H1 (cell line): Measurements from ENCODE around the gene MBLAC1. TPM values are rescaled to one million over a fixed set of nuclear protein-coding genes. Genes with fewer than 3 reads are reported as not detected.
A peak's percentile ranks its signal among the peaks of the same experiment; 100 is the strongest.

ENCODE experiments used
- CTCF ChIA-PET: fragments of 300-600 bp; sonication (Branson Sonifier 250); formaldehyde crosslinking; loops from one replicate; lab custom pipeline; 2021; ENCODE audit not compliant: partially characterized antibody; lab: Charles Lee
- POLR2A ChIA-PET: fragments of 300-600 bp; sonication (Branson Sonifier 250); formaldehyde crosslinking; loops from one replicate; lab custom pipeline; 2021; ENCODE audit warnings: inconsistent platforms; ENCODE audit not compliant: partially characterized antibody; lab: Charles Lee
- DNase-seq, 2 experiments: peaks; one replicate each; pipeline versions ENCODE4 v3.0.0 to v3.0.0-alpha.2; 2010 to 2022; ENCODE audit warnings: low spot score in 2 of 2, low read depth in 1 of 2, mixed read lengths in 1 of 2
- FAIRE-seq: peaks from 2 replicates; lab custom pipeline; 2011; peaks lifted over from hg19 to GRCh38; lab: Jason Lieb, UNC
- H2AFZ ChIP-seq: 2 replicates; pipeline ENCODE4 v1.8.1; 2012; ENCODE audit warnings: low read length, inconsistent platforms
- H2AK5ac ChIP-seq: 2 replicates; pipeline ENCODE4 v1.6.1; 2013; ENCODE audit warnings: low read depth, low read length
- H2BK120ac ChIP-seq: replicated peaks from 2 replicates; pipeline ENCODE3; 2013; ENCODE audit warnings: low read depth, low read length, inconsistent platforms
- H2BK12ac ChIP-seq: 2 replicates; pipeline ENCODE4 v1.6.1; 2013; ENCODE audit warnings: low read depth, low read length
- H2BK15ac ChIP-seq: 2 replicates; pipeline ENCODE4 v1.6.1; 2013; ENCODE audit warnings: low read length
- H2BK20ac ChIP-seq: 2 replicates; pipeline ENCODE4 v1.6.1; 2013; ENCODE audit warnings: low read length
- H2BK5ac ChIP-seq: 2 replicates; pipeline ENCODE4 v1.6.1; 2013; ENCODE audit warnings: low read depth, low read length
- H3K14ac ChIP-seq: 2 replicates; pipeline ENCODE4 v1.6.1; 2013; ENCODE audit warnings: inconsistent platforms; ENCODE audit not compliant: insufficient read length
- H3K18ac ChIP-seq: 2 replicates; pipeline ENCODE4 v1.6.1; 2013; ENCODE audit warnings: low read length; ENCODE audit errors: extremely low read depth
- H3K23ac ChIP-seq: 2 replicates; pipeline ENCODE4 v1.6.1; 2013; ENCODE audit warnings: inconsistent platforms; ENCODE audit not compliant: insufficient read length
- H3K23me2 ChIP-seq: 2 replicates; pipeline ENCODE4 v1.6.1; 2013; ENCODE audit warnings: low read depth, low read length
- H3K27ac ChIP-seq: 2 replicates; pipeline ENCODE4 v1.6.1; 2011; ENCODE audit warnings: low read depth, low read length, inconsistent platforms
- H3K27me3 ChIP-seq, 4 experiments: replicated peaks in 1 of 4; 1 replicate in 1 of 4; 2 replicates in 3 of 4; pipeline versions ENCODE4 v1.6.1 to v1.8.1; 2011 to 2013; ENCODE audit warnings: low read length in 3 of 4, mild to moderate bottlenecking in 3 of 4, inconsistent platforms in 2 of 4, mixed read lengths in 2 of 4, moderate library complexity in 1 of 4; ENCODE audit not compliant: control insufficient read depth in 3 of 4, insufficient read depth in 3 of 4; ENCODE audit errors: extremely low read depth in 1 of 4
- H3K36me3 ChIP-seq, 4 experiments: 2 replicates each; pipeline versions ENCODE4 v1.6.1 to v1.8.1; 2011 to 2013; ENCODE audit warnings: mild to moderate bottlenecking in 4 of 4, low read length in 3 of 4, moderate library complexity in 2 of 4, control low read depth in 1 of 4, inconsistent platforms in 1 of 4; ENCODE audit not compliant: insufficient read depth in 4 of 4, control insufficient read depth in 2 of 4
- H3K4ac ChIP-seq: replicated peaks from 2 replicates; pipeline ENCODE3; 2013; ENCODE audit warnings: low read length, low read depth, mixed read lengths, inconsistent platforms; ENCODE audit not compliant: insufficient read length
- H3K4me1 ChIP-seq, 4 experiments: replicated peaks in 1 of 4; 1 replicate in 1 of 4; 2 replicates in 3 of 4; pipeline versions ENCODE4 v1.6.1 to v1.8.1; 2011 to 2013; ENCODE audit warnings: low read length in 3 of 4, inconsistent platforms in 2 of 4, mixed read lengths in 1 of 4; ENCODE audit not compliant: insufficient read depth in 4 of 4, control insufficient read depth in 3 of 4
- H3K4me2 ChIP-seq, 2 experiments: 2 replicates each; pipeline versions ENCODE4 v1.6.1 to v1.8.1; 2011 to 2013; ENCODE audit warnings: low read depth in 2 of 2, low read length in 2 of 2, control low read depth in 1 of 2, inconsistent platforms in 1 of 2, mild to moderate bottlenecking in 1 of 2; ENCODE audit not compliant: insufficient read depth in 1 of 2
- H3K4me3 ChIP-seq, 4 experiments: fragments of 200-600, 300-600 bp in 1 of 4; sonication (generic), shearing (Covaris generic), sonication (Bioruptor Twin) in 1 of 4; 2 replicates each; pipeline versions ENCODE4 v1.5.1 to v1.8.1; 2011 to 2016; ENCODE audit warnings: low read length in 4 of 4, low read depth in 3 of 4, control low read depth in 2 of 4, inconsistent platforms in 2 of 4, mild to moderate bottlenecking in 2 of 4, mixed read lengths in 1 of 4, moderate library complexity in 1 of 4; ENCODE audit not compliant: insufficient read depth in 2 of 4; ENCODE audit errors: extremely low read depth in 1 of 4
- H3K56ac ChIP-seq: replicated peaks from 2 replicates; pipeline ENCODE3; 2013; ENCODE audit warnings: low read depth, mild to moderate bottlenecking, mixed read lengths, low read length, inconsistent platforms; ENCODE audit not compliant: insufficient read length
- H3K79me1 ChIP-seq: 2 replicates; pipeline ENCODE4 v1.6.1; 2013; ENCODE audit warnings: low read depth, low read length, control low read depth
- H3K79me2 ChIP-seq, 2 experiments: 2 replicates each; pipeline versions ENCODE4 v1.6.1 to v1.8.1; 2012 to 2013; ENCODE audit warnings: low read length in 2 of 2, mild to moderate bottlenecking in 2 of 2, inconsistent platforms in 1 of 2; ENCODE audit not compliant: insufficient read depth in 2 of 2, control insufficient read depth in 1 of 2
- H3K9ac ChIP-seq, 4 experiments: replicated peaks in 1 of 4; 1 replicate in 1 of 4; 2 replicates in 3 of 4; pipeline versions ENCODE4 v1.6.1 to v1.8.1; 2011 to 2013; ENCODE audit warnings: low read depth in 3 of 4, low read length in 3 of 4, control low read depth in 2 of 4, mild to moderate bottlenecking in 2 of 4, moderate library complexity in 2 of 4, inconsistent platforms in 1 of 4; ENCODE audit errors: extremely low read depth in 1 of 4
- H3K9me3 ChIP-seq, 2 experiments: 2 replicates each; pipeline versions ENCODE4 v1.6.1 to v1.8.1; 2012 to 2013; ENCODE audit warnings: mild to moderate bottlenecking in 2 of 2, moderate library complexity in 2 of 2, control low read depth in 1 of 2, inconsistent platforms in 1 of 2, low read depth in 1 of 2, low read length in 1 of 2, mixed read lengths in 1 of 2; ENCODE audit not compliant: insufficient read depth in 2 of 2
- H4K20me1 ChIP-seq, 2 experiments: replicated peaks in 1 of 2; 2 replicates each; pipeline versions ENCODE3 to v1.8.1; 2011 to 2013; ENCODE audit warnings: inconsistent platforms in 2 of 2, low read length in 2 of 2, mild to moderate bottlenecking in 1 of 2; ENCODE audit not compliant: insufficient read depth in 2 of 2, control insufficient read depth in 1 of 2
- H4K5ac ChIP-seq: 2 replicates; pipeline ENCODE4 v1.6.1; 2013; ENCODE audit warnings: low read length, low read depth, mixed read lengths, inconsistent platforms; ENCODE audit not compliant: insufficient read length
- H4K8ac ChIP-seq: 2 replicates; pipeline ENCODE4 v1.8.0; 2013; ENCODE audit warnings: mild to moderate bottlenecking, moderate library complexity, low read length, inconsistent platforms; ENCODE audit not compliant: insufficient read depth; ENCODE audit errors: extremely low read depth
- H4K91ac ChIP-seq: replicated peaks from 2 replicates; pipeline ENCODE3; 2013; ENCODE audit warnings: low read length, mixed read lengths, inconsistent platforms; ENCODE audit not compliant: insufficient read length
- CEBPB ChIP-seq: IDR thresholded peaks from 2 replicates; pipeline ENCODE4 v1.6.1; 2012; ENCODE audit warnings: low read depth, low read length
- CTBP2 ChIP-seq: IDR thresholded peaks from 2 replicates; pipeline ENCODE4 v1.7.0; 2011; ENCODE audit warnings: borderline replicate concordance, mild to moderate bottlenecking, moderate library complexity, mixed read lengths, low read length; ENCODE audit not compliant: insufficient read depth, insufficient read length
- CTCF ChIP-seq, 3 experiments: IDR thresholded peaks; 1 replicate in 2 of 3; 2 replicates in 1 of 3; pipeline versions ENCODE4 v1.5.1 to v1.6.1; 2011; ENCODE audit warnings: low read length in 3 of 3, mild to moderate bottlenecking in 3 of 3, inconsistent platforms in 2 of 3, low read depth in 1 of 3, moderate library complexity in 1 of 3; ENCODE audit not compliant: insufficient read depth in 1 of 3; ENCODE audit errors: control extremely low read depth in 1 of 3
- KDM5A ChIP-seq: fragments of 200-600 bp; IDR thresholded peaks from 2 replicates; pipeline ENCODE4 v1.7.1; 2012; ENCODE audit warnings: mild to moderate bottlenecking, low read length, inconsistent platforms, mixed read lengths
- POLR2A ChIP-seq, 2 experiments: IDR thresholded peaks; 1 replicate in 1 of 2; 2 replicates in 1 of 2; pipeline ENCODE4 v1.6.1; 2011; ENCODE audit warnings: low read depth in 2 of 2, low read length in 2 of 2, mild to moderate bottlenecking in 2 of 2; ENCODE audit errors: control extremely low read depth in 1 of 2
- POLR2AphosphoS5 ChIP-seq: IDR thresholded peaks from 2 replicates; pipeline ENCODE4 v1.6.1; 2011; ENCODE audit warnings: low read depth, low read length
- WGBS, 2 experiments: shearing (Covaris generic) in 1 of 2; methylation state at CpG; one replicate each; pipeline versions ENCODE4 v1.1.6 to v1.1.7; 2013 to 2015; ENCODE audit warnings: low lambda C conversion rate in 2 of 2, mixed read lengths in 2 of 2, inconsistent platforms in 1 of 2, low coverage in 1 of 2, missing lambda C conversion rate in 1 of 2; ENCODE audit not compliant: insufficient replicate concordance in 2 of 2, insufficient coverage in 1 of 2, insufficient read length in 1 of 2; ENCODE audit errors: extremely low coverage in 1 of 2, missing lambda C conversion rate in 1 of 2; 5-methylcytosine and 5-hydroxymethylcytosine counted together
- polyA plus RNA-seq, 7 experiments: library from polyadenylated mRNA; depleted of rRNA in 3 of 7; stranded (reverse) in 5 of 7; unstranded in 2 of 7; fragments of >200 nt in 5 of 7; fragments of 200-250 nt in 2 of 7; gene quantifications; 1 replicate in 5 of 7; 2 replicates in 1 of 7; 4 replicates in 1 of 7; pipeline versions ENCODE4 v1.2.1 to v1.2.3, GENCODE V29; 2011 to 2013; ENCODE audit warnings: missing spikeins in 2 of 7, mixed read lengths in 2 of 7
- total RNA-seq: library from RNA; stranded (reverse); fragmentation: NEBNext Ultra II Directional; extraction: Animal tissue kit (Norgen Biotek cat#: 25700); gene quantifications from 2 replicates; pipeline ENCODE4 v1.2.1, GENCODE V29; 2021

The MBLAC1 gene
- total and polyA plus RNA-seq, 2 of the 8 experiments (the other 6 are each of a cell fraction or from before 2014, with no cell fraction given), result 1.00 to 1.7 TPM

- Histone ChIP-seq H3K23me2 (peaks cover 6% of the 10 kb centered on the region), H3K4ac (peak overlapping the region; percentile 13), H3K4me1 (peaks cover 0 to 12% (median 8%) of the 10 kb centered on the region in 4 experiments; a peak in 5 of 7 replicates), H2AK5ac (no peak overlapping the region), H2BK15ac (no peak overlapping the region), H3K27ac (no peak overlapping the region), H3K36me3 (peaks cover 6 to 42% (median 23%) of the 10 kb centered on the region in 4 experiments), H3K14ac (no peak overlapping the region), H2BK12ac (no peak overlapping the region), H4K20me1 (peaks cover 12 to 30% of the 10 kb centered on the region in 2 experiments), H2AFZ (no peak overlapping the region), H4K91ac (no peak overlapping the region), H4K8ac (peak overlapping the region; percentile 38; the same call in 1 of the 2 replicates), H2BK20ac (no peak overlapping the region), H3K9me3 (no peaks in the 10 kb centered on the region), H3K23ac (no peak overlapping the region), H3K27me3 (no peaks in the 10 kb centered on the region), H3K4me2 (peak overlapping the region; percentile 75 to 94), H3K56ac (no peak overlapping the region), H3K18ac (no peak overlapping the region), H3K79me1 (no peaks in the 10 kb centered on the region; the same call in 1 of the 2 replicates), H3K79me2 (no peaks in the 10 kb centered on the region), H2BK5ac (no peak overlapping the region), H2BK120ac (no peak overlapping the region), H3K4me3 (peak overlapping the region; percentile 57 to 88 (median 80)), H4K5ac (no peak overlapping the region), H3K9ac (peak overlapping the region; percentile 48 to 95 (median 62))
- ChIA-PET CTCF (interaction anchor here (0.7 to 7.9 kb wide), 7 partner anchors 9 to 59 kb away, joined by 3 to 83 read pairs (median 4); partner anchors contain the start of gene GAL3ST4), POLR2A (interaction anchor here (0.8 to 9.9 kb wide), 14 partner anchors 8 to 271 kb away, joined by 3 to 145 read pairs (median 6); partner anchors contain the start of genes AP4M1, GAL3ST4, GPC2 and LAMTOR4)
- TF ChIP-seq CEBPB (no peak), CTBP2 (no peak), POLR2A (IDR thresholded peaks at IDR 0.05; ENCODE audit: control extremely low read depth in 1 of 2, low read depth in 2 of 2, low read length in 2 of 2) (peak in 1 of 2 experiments; percentile 14; a peak in 1 of 3 replicates), POLR2AphosphoS5 (peak; percentile 32; the same call in 1 of the 2 replicates), CTCF (IDR thresholded peaks at IDR 0.05; ENCODE audit: control extremely low read depth in 1 of 3, insufficient read depth in 1 of 3, low read depth in 1 of 3, low read length in 3 of 3) (peak in 1 of 3 experiments; percentile 19; a peak in 1 of 4 replicates), KDM5A (no peak)
- FAIRE-seq, result no peak
- WGBS, 2 experiments, result 34% methylated on average over 32 of the region's 32 CpGs; no CpG with 5 or more reads in 1 of the 2 experiments
- DNase-seq, result no peak
Observed at GRCh38 chr7:100157334-100158228, 30.8 kb downstream of the MBLAC1 start.
